Pancreas (tissue), 10 donors: Measurements from ENCODE around the gene CCDC88C. TPM values are rescaled to one million over a fixed set of nuclear protein-coding genes. Genes with fewer than 3 reads are reported as not detected.
A peak's percentile ranks its signal among the peaks of the same experiment; 100 is the strongest.

ENCODE experiments used
- ATAC-seq, 4 donors: fragments of 200-7000 bp; cut with Tn5 transposase; one replicate each; pipeline versions ENCODE4 v1.8.0 to v1.9.1; 2020; ENCODE audit warnings: mild to moderate bottlenecking in 4 of 4, moderate library complexity in 4 of 4
- DNase-seq, 6 donors: peaks; one replicate each; pipeline ENCODE4 v3.0.0-alpha.2; 2020
- FAIRE-seq: peaks from 2 replicates; lab custom pipeline; 2012; peaks lifted over from hg19 to GRCh38; lab: Jason Lieb, UNC
- H3K27ac ChIP-seq, 4 donors: fragments of 200-600 bp; sonication (generic); 1 replicate in 3 of 4; 2 replicates in 1 of 4; pipeline versions ENCODE4 v1.5.0 to v1.8.0; 2020
- H3K27me3 ChIP-seq, 4 donors: fragments of 200-600 bp; one replicate each; pipeline ENCODE4 v1.8.0; 2021
- H3K36me3 ChIP-seq, 3 donors: fragments of 200-600 bp; sonication (generic) in 1 of 3; one replicate each; pipeline versions ENCODE4 v1.5.0 to v1.8.0; 2020 to 2021
- H3K4me1 ChIP-seq, 3 donors: fragments of 200-600 bp; one replicate each; pipeline ENCODE4 v1.8.0; 2021
- H3K4me3 ChIP-seq, 4 donors: fragments of 200-600 bp; sonication (generic) in 2 of 4; one replicate each; pipeline versions ENCODE4 v1.5.0 to v1.8.0; 2020 to 2021
- H3K9me3 ChIP-seq, 4 donors: fragments of 200-600 bp; one replicate each; pipeline ENCODE4 v1.8.0; 2021
- CTCF ChIP-seq, 4 donors: fragments of 200-600 bp; sonication (generic) in 3 of 4; IDR thresholded peaks; one replicate each; pipeline versions ENCODE4 v1.5.0 to v1.8.0; 2021; ENCODE audit warnings: antibody characterized with exemption in 4 of 4
- WGBS, 2 donors: extraction: QIAGEN DNeasy Blood & Tissue Kit; methylation state at CpG; one replicate each; pipeline ENCODE4 v1.1.7; 2013; 5-methylcytosine and 5-hydroxymethylcytosine counted together
- intact Hi-C, 3 donors: fragments of 100-400 bp; cut with DNase I; formaldehyde crosslinking; loops; one replicate each; pipeline versions ENCODE4 v1.11.1 to v1.14.2; 2022
- polyA plus RNA-seq, 2 donors: library from polyadenylated mRNA; stranded (reverse); fragments of 200-250 nt; gene quantifications; one replicate each; pipeline ENCODE4 v1.2.3, GENCODE V29; 2013
- total RNA-seq, 6 donors: library from RNA; stranded (reverse); fragmentation: NEBNext Ultra II Directional in 4 of 6; extraction: Animal tissue kit (Norgen Biotek cat#: 25700) in 4 of 6; gene quantifications; one replicate each; pipeline versions ENCODE4 v1.2.1 to v1.2.4, GENCODE V29; 2021 to 2023
- donor health status: healthy with polysubstance abuse.
- donor health status: DM: no; HTN: no; CAD: no; lungs with moderate emphysema.
- donor health status: DM: no; HTN: no; CAD: no.
- donor health status: control.
- donor health status: control.
- donor health status: Bipolar disorder and iron deficiency.
- donor health status: DM: yes; HTN: yes; CAD: no.
- donor health status: DM: no; HTN: no; CAD: no.
- donor health status: DM: no; HTN: no; CAD: no.
- donor health status: DM: yes; HTN: yes; CAD: no.

CCDC88C gene
- total and polyA plus RNA-seq, 8 donors, result 10.3 to 20.2 (median 14.6) TPM

DNA sequence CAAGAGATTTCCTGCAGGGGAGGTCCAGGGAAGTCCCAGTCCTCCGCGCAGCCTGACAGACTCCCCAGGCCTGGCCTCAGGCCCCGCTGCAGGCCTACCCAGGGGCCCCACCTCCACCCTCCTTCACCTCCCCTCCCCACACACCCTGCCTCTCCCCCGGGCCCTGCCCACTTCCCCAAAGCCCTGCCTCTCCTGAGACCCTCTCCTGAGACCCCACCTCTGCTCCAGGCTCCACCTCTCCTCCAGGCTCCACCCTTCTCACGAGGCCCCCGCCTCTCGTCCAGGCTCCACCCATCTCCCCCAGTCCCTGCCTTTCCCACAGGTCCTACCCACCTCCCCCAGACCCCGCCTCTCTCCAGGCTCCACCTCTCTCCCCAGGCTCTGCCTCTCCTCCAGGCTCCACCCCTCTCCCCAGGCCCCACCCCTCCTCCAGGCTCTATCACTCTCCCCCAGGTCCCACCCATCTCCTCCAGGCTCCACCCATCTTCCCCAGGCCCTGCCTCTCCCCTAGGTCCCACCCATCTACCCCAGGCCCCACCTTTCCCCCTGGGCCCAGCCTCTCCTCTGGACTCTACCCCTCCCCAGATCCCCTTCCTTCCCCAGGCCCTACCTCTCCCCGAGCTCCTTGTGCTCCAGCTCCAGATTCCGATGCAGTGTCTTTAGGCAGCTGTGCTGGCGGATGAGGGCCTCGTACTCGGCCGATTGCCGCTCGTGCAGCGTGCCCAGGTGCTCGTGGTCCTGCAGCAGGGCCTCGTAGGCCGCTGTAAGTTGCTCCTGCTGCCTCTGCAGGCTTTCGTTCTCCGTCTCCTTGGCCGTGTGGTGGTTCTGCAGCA, 114.3 kb downstream of the CCDC88C start:
- H3K4me3 ChIP-seq, result no peak overlapping the region
- ATAC-seq (peak in 3 of 4 donors; percentile 34 to 58 (median 58)), FAIRE-seq (no peak), DNase-seq (no peak)
- H3K9me3 ChIP-seq, result no peaks in the 10 kb centered on the region
- H3K36me3 ChIP-seq, result peaks cover 0 to 38% (median 0%) of the 10 kb centered on the region in 3 donors
- intact Hi-C loops, result no loop called here
- H3K27me3 ChIP-seq, result no peaks in the 10 kb centered on the region
- no peak overlapping the region for H3K27ac ChIP-seq
- no peaks in the 10 kb centered on the region for H3K4me1 ChIP-seq
- TF ChIP-seq CTCF (IDR thresholded peaks at IDR 0.05), result no peak
- WGBS, 2 donors, result 87 to 90% methylated on average over 23 of the region's 23 CpGs

DNA sequence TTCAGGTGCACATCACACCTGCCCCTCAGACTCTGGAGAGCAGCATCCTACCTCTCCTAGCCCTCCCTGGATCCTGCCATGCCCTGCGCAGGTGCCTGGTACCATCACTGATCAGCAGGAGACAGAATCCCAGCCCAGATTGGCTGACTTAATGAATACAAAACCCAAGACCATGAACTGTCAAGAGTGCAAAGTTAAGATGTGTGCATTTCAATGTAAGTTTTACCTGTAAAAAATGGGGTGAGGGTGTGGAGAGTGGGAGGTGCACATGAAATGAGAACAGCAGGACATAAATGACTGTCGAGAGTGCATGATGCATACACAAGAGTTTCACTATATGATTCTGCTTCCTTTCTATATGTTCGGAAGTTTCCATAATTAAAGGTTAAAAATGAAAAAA, 115.2 kb downstream of the CCDC88C start:
- no peaks in the 10 kb centered on the region for H3K9me3 ChIP-seq
- ATAC-seq (no peak), DNase-seq (no peak), FAIRE-seq (no peak)
- TF ChIP-seq CTCF (IDR thresholded peaks at IDR 0.05), result no peak
- H3K36me3 ChIP-seq, result peaks cover 0 to 31% (median 0%) of the 10 kb centered on the region in 3 donors
- H3K27ac ChIP-seq, result no peak overlapping the region
- intact Hi-C loops, result no loop called here
- H3K4me3 ChIP-seq, result no peak overlapping the region
- H3K4me1 ChIP-seq, result no peaks in the 10 kb centered on the region
- 94% methylated on average over 3 of the region's 3 CpGs for WGBS, 2 donors
- no peaks in the 10 kb centered on the region for H3K27me3 ChIP-seq

DNA sequence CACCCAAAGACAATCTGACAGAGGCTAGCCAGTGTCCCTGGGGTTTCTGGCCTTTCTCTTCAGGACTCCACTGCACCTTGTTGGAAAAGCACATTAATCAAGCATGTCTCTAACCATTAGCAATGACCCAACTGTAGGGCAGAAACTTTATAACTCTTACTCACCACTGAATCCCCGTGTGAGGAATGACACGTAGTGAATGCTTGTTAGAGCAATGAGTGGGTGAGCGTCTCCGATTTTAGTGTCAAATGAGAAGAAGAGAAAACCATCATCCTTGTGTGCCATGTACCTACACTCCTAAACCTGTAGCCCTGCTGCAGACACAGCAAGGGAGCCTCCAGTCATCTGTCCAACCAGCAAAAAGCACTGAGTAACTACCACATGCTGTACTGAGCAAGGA, 116.7 kb downstream of the CCDC88C start:
- no peak for FAIRE-seq
- Histone ChIP-seq H3K9me3 (no peaks in the 10 kb centered on the region), H3K4me3 (no peak overlapping the region), H3K4me1 (no peaks in the 10 kb centered on the region), H3K36me3 (peaks cover 0 to 30% (median 0%) of the 10 kb centered on the region in 3 donors), H3K27ac (no peak overlapping the region), H3K27me3 (no peaks in the 10 kb centered on the region)
- WGBS, 2 donors, result 88 to 89% methylated on average over 4 of the region's 4 CpGs
- TF ChIP-seq CTCF (IDR thresholded peaks at IDR 0.05), result no peak
- intact Hi-C loops, result no loop called here
- DNase-seq, result no peak
- no peak for ATAC-seq

DNA sequence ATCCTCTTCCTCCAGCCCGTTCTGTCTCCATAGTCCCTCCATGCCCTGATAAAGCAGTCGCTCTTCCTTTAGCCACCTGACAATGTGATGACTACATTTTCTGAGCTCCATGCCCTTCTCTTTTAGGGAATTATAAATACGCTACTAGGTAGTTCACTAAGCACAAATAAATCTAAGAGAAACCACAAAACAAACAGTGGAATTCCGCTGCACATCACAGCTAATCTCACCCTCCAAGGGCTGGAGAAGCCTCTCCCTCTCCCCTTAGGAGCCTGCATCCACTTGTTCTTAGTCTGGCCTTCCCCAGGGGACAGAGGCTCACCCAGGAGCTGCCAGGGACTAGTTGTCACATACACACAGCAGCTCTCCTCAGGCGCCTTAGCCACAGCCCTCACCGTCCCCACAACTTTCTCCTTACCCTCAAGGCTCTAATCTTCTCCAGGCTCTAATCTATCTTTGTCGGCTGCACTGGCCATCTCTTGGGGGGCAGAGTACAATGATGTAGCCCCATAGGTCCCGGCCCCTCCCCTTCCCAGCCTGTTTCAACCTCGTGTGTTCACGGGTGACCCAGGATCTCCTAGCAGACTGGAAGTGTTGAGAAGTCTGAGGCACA, 117.2 kb downstream of the CCDC88C start:
- intact Hi-C loops, result no loop called here
- peaks cover 0 to 25% (median 0%) of the 10 kb centered on the region in 3 donors for H3K36me3 ChIP-seq
- ATAC-seq (no peak), DNase-seq (no peak), FAIRE-seq (no peak)
- H3K9me3 ChIP-seq, result no peaks in the 10 kb centered on the region
- no peaks in the 10 kb centered on the region for H3K27me3 ChIP-seq
- H3K4me3 ChIP-seq, result no peak overlapping the region
- 87 to 88% methylated on average over 10 of the region's 10 CpGs for WGBS, 2 donors
- H3K27ac ChIP-seq, result no peak overlapping the region
- no peak for TF ChIP-seq CTCF (IDR thresholded peaks at IDR 0.05)
- no peaks in the 10 kb centered on the region for H3K4me1 ChIP-seq
